IPS-18a (cell line): ENCODE data around the gene DAP3.
"Not testable (repeated sequence)": the region's sequence is repeated elsewhere in the genome, so short reads cannot be mapped to it uniquely, and the experiment has no call there.

Experiments
- H3K27ac ChIP-seq: one replicate; pipeline ENCODE4 v1.5.1; 2013; ENCODE audit warnings: low read length
- H3K27me3 ChIP-seq: one replicate; pipeline ENCODE4 v1.6.1; 2013; ENCODE audit warnings: mild to moderate bottlenecking, low read length; ENCODE audit not compliant: control insufficient read depth, insufficient read depth
- H3K36me3 ChIP-seq: one replicate; pipeline ENCODE4 v1.6.1; 2013; ENCODE audit warnings: low read depth, low read length; ENCODE audit not compliant: control insufficient read depth
- H3K4me1 ChIP-seq: one replicate; pipeline ENCODE4 v1.6.1; 2013; ENCODE audit warnings: low read depth, low read length; ENCODE audit not compliant: control insufficient read depth
- H3K4me3 ChIP-seq: one replicate; pipeline ENCODE4 v1.5.1; 2013; ENCODE audit warnings: low read length
- H3K9ac ChIP-seq: one replicate; pipeline ENCODE4 v1.6.1; 2013; ENCODE audit warnings: mild to moderate bottlenecking, low read length, moderate library complexity
- H3K9me3 ChIP-seq: one replicate; pipeline ENCODE4 v1.6.1; 2013; ENCODE audit warnings: low read depth, low read length; ENCODE audit not compliant: control insufficient read depth

The DAP3 gene

DNA sequence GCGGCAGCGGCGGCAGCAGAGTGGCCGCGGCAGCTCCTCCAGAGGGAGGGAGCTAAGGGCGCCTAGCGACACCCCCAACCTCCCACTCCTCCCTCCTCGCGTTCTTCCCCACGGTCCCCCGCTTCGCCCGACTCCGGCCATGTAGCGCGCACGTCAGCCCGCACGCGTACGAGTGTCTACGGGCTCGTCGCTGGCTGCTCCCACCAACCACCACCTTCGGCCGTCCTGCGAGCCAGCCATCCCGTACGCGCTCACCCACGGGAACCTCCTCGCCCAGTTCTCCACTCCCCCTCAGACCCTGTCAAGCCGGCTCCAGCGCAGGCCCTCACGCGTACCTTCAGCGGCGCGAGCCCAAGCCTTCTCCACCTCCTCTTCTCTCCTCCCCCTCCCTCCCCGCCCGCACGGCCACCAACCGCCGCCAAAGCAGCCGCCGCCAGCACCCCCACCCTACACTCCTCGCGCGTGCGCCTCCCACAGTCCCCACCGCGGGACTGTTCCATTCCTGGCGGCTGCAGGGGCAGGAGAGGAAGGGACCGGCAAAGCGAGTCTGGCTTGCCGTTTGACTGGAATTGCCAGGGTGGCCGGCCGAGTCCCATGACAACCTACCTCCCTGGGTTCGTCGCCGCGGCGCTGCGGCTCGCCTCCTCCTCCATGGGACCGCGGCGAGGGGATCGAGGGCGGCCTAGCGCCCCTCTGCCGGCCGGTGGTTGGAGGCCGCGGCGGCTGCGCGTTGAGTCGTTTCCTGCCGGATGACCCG is 389 bp upstream of the DAP3 start, which contains the start of gene YY1AP1:
Gene YY1AP1 (minus strand): TSS at position 451 of the 757 bp plus-strand sequence. CDS start 8,338 bp downstream, outside the sequence.
- Histone ChIP-seq H3K9ac (peak within 1 kb of the TSS; percentile 86), H3K4me1 (peaks cover 7% of the 10 kb centered on the region), H3K36me3 (peaks cover 23% of the 10 kb centered on the region), H3K9me3 (no peaks in the 10 kb centered on the region), H3K4me3 (peak within 1 kb of the TSS; percentile 91), H3K27ac (peak within 1 kb of the TSS; percentile 87), H3K27me3 (no peaks in the 10 kb centered on the region)

DNA sequence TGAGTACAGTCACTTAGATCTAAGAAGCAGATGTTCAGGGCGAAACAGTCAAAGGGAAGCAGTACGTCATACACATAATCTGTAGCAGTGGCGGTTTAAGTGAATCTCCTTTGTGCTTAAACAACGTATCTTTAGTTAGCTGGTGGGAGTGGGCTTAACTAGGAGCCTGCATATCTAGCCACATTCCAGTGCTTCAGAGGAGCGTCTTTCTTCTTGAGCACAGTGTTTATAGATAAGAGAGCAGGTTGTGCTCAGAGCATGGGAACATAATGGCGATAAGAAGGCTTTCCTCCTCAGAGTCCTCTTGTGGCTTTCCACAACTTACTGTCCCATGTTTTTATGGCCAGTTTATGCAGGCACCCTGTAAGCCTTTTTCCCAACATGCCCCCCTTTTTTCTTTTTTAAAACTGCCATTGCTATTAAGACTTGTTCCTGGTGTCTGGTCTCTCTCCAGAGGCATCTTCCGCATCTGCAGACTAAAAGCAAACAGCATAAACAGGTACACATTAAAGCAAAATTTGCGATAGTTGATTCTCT is 3.2 kb downstream of the DAP3 start:
- Histone ChIP-seq H3K4me1 (peaks cover 7% of the 10 kb centered on the region), H3K9me3 (no peaks in the 10 kb centered on the region)

DNA sequence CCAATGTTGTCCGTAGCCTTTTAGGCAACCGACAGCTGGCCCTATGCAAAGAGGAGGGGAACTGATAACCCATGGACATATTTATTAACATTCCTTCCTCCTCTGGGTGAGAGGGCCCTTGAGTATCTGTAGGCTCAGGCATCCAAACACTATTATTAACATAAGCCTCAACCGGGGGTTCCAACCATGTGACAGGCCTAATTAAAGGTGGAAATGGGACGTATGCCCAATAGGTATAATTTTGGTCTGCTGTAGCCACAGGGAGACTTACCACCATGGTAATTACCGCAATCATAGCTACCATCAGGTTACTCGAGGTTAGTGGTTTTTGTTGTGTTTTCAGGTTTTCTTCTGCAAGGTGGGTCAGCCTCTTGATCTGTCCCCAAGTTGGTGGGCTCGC is 5.3 kb downstream of the DAP3 start:
- no peaks in the 10 kb centered on the region for H3K9me3 ChIP-seq
- H3K27me3 ChIP-seq, result no peaks in the 10 kb centered on the region
- peaks cover 23% of the 10 kb centered on the region for H3K36me3 ChIP-seq
- no peak overlapping the region for H3K27ac ChIP-seq
- H3K4me3 ChIP-seq, result no peak overlapping the region
- H3K4me1 ChIP-seq, result peaks cover 7% of the 10 kb centered on the region
- H3K9ac ChIP-seq, result no peak overlapping the region

More for the DNA sequence above, 3.2 kb downstream of the DAP3 start:
- no peaks in the 10 kb centered on the region for H3K27me3 ChIP-seq
- H3K9ac ChIP-seq, result no peak overlapping the region
- H3K27ac ChIP-seq, result no peak overlapping the region
- no peak overlapping the region for H3K4me3 ChIP-seq
- H3K36me3 ChIP-seq, result peaks cover 23% of the 10 kb centered on the region

DNA sequence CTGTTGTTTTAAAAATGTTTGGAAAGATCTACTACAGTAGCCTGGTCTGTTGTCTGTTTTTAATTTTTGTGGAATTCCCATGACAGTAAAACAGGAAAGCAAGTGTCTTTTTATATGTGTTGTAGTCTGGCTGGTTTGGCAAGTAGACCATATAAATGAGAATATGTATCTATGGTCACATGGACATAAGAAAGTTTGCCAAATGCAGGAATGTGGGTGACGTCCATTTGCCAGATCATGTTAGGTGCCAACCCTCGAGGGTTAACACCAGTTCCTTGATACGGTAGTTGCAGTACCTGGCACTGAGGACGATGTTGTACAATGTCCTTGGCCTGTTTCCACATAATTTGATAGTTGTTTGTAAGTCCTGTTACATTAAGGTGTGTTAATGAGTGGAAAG is 6.2 kb downstream of the DAP3 start:
- H3K9me3 ChIP-seq, result no peaks in the 10 kb centered on the region
- H3K9ac ChIP-seq, result no peak overlapping the region
- H3K27me3 ChIP-seq, result no peaks in the 10 kb centered on the region
- no peak overlapping the region for H3K4me3 ChIP-seq
- H3K27ac ChIP-seq, result no peak overlapping the region
- H3K4me1 ChIP-seq, result peaks cover 3% of the 10 kb centered on the region
- peaks cover 23% of the 10 kb centered on the region for H3K36me3 ChIP-seq

DNA sequence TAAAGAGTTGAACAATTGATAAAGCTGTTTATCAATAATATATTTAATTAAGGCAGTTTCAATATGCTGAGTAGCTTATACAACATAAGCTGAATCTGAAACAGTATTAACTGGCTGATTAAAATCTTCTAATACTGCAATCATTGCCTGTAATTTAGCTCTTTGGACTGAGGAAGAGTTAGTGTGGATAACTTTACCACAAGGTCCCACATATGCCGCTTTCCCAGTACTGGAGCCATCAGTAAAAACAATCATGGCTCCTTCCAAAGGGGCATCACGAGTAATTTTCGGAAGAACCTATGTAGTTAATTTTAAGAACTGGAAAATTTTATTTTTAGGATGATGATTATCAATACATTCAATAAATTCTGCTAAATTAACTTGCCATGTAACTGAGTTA is 6.7 kb downstream of the DAP3 start:
- Histone ChIP-seq H3K9me3 (no peaks in the 10 kb centered on the region), H3K4me1 (no peaks in the 10 kb centered on the region), H3K36me3 (peaks cover 23% of the 10 kb centered on the region), H3K27me3 (no peaks in the 10 kb centered on the region), H3K27ac (no peak overlapping the region), H3K9ac (no peak overlapping the region), H3K4me3 (no peak overlapping the region)

DNA sequence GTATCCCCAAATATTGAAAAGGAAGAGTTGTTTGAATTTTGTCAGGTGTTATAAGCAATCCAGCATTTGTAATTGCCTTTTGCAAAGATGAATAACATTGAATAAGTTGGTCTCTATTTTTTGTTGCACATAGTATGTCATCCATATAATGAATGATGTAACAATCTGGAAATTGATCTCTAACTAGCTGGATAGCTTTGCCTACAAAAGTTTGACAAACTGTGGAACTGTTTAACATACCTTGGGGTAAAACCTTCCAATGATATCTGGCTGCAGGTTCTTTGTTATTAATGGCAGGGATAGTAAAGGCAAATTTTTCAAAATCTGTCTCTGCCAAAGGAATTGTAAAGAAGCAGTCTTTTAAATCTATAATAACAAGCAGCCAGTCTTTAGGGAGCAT is 7.6 kb downstream of the DAP3 start:
- H3K9ac ChIP-seq, result no peak overlapping the region
- H3K27me3 ChIP-seq, result no peaks in the 10 kb centered on the region
- peaks cover 18% of the 10 kb centered on the region for H3K36me3 ChIP-seq
- H3K4me3 ChIP-seq, result no peak overlapping the region
- H3K27ac ChIP-seq, result no peak overlapping the region
- no peaks in the 10 kb centered on the region for H3K4me1 ChIP-seq
- H3K9me3 ChIP-seq, result no peaks in the 10 kb centered on the region

DNA sequence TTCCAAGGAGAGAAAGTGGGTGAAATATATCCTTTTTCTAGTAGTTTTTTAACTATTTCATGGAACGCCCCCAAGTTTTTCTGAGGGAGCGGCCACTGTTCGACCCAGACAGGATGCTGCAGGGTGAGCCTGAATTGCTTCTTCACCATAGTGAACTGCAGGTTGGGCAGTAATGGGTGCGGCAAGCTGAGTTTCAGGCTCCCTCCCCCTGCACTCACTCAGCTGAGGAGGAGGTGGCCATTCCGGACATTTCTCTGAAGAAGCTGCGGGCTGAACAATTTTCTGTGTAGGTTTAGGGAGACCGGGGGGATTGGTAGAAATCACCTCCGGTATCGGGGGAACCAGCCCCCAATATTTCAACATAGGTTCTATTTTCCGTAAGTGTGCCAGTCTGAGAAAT is 8.2 kb downstream of the DAP3 start:
- Histone ChIP-seq H3K27me3 (no peaks in the 10 kb centered on the region), H3K9ac (no peak overlapping the region), H3K27ac (no peak overlapping the region), H3K4me1 (no peaks in the 10 kb centered on the region), H3K4me3 (no peak overlapping the region), H3K36me3 (peaks cover 12% of the 10 kb centered on the region), H3K9me3 (no peaks in the 10 kb centered on the region)

DNA sequence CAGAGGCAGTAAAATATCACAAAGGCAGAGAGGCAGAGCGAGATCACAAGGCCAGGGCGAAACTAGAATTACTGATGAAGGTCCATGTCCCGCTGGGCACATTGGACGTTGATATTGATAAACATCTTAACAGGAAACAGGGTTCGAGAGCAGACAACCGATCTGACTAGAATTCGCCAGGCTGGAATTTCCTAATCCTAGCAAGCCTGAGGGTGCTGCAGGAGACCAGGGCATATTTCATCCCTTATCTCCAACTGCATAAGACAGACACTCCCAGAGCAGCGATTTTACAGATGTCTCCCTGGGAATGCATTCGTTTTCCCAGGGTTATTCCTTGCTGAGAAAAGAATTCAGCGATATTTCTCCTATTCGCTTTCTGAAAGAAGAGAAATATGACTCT is 8.7 kb downstream of the DAP3 start:
- H3K9me3 ChIP-seq, H3K9ac ChIP-seq, H3K4me1 ChIP-seq, H3K4me3 ChIP-seq, H3K27ac ChIP-seq, H3K27me3 ChIP-seq, H3K36me3 ChIP-seq: not testable (repeated sequence)

DNA sequence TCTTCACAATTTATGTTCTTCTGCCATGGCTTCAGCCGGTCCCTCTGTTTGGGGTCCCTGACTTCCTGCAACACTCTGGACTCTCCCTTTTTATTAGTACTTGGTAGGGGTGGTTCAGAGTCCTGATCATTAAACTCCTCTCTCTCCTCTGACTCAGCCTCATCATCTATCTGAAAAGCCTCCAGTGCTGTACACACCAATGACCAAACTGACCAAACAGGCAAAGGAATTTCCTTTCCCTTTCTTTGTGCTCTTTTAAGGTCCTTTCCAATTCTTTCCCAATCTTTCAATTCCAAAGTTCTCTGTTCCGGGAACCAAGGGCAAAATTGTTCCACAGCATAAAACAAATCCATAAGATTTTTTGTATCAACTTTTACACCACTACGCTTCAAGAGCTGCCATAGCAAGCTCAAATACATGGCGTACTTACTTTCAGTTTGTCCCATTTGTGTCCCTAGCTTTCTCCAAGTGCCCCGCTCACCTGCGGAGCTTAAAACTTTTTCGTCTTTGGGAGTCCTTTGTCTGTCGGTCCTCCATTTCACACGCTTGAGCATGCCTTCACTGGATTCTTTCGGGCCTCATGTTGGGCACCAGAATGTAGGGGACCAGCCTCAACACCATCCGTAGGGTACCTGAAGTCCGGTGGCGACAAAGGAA is 9.6 kb downstream of the DAP3 start:
- H3K36me3 ChIP-seq, result no peaks in the 10 kb centered on the region
- H3K4me1 ChIP-seq, result no peaks in the 10 kb centered on the region
- H3K4me3 ChIP-seq, result no peak overlapping the region
- H3K9ac ChIP-seq, result peak overlapping the region; percentile 13
- no peak overlapping the region for H3K27ac ChIP-seq
- H3K27me3 ChIP-seq, result no peaks in the 10 kb centered on the region
- no peaks in the 10 kb centered on the region for H3K9me3 ChIP-seq

DNA sequence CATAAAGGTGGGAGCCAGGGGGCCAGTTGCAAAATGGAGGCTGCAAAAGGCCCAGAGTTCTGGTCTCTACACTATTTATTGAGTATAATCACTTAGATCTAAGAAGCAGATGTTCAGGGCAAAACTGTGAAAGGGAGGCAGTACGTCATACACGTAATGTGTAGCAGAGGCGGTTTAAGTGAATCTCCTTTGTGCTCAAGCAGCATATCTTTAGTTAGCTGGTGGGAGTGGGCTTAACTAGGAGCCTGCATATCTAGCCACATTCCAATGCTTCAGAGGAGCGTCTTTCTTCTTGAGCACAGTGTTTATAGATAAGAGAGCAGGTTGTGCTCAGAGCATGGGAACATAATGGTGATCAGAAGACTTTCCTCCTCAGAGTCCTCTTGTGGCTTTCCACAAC is 10.2 kb downstream of the DAP3 start:
- H3K4me3 ChIP-seq, H3K27me3 ChIP-seq, H3K9me3 ChIP-seq, H3K27ac ChIP-seq, H3K4me1 ChIP-seq, H3K36me3 ChIP-seq: not testable (repeated sequence)
- H3K9ac ChIP-seq, result peak overlapping the region; percentile 13

DNA sequence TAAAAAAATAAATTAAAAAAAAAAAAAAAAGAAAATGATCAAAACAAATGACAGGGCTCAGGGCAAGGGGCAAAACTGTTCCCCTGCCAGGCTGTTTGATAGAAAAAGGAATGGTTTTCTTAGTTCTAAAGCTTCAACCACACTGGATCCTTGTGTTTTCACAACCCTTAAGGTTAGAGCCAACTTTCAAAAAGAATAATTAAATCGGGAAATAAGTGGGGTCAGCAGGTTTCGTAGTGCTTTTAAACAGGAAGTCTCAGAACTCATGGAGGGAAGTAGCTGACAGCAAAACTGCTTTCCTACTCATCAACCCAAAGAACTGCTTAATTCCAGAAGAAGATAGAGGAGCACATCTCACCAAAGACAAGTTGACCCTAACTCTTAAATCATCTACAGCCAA is 12.8 kb downstream of the DAP3 start:
- not testable (repeated sequence) for H3K9me3 ChIP-seq, H3K36me3 ChIP-seq, H3K4me1 ChIP-seq, H3K4me3 ChIP-seq, H3K9ac ChIP-seq, H3K27ac ChIP-seq, H3K27me3 ChIP-seq

DNA sequence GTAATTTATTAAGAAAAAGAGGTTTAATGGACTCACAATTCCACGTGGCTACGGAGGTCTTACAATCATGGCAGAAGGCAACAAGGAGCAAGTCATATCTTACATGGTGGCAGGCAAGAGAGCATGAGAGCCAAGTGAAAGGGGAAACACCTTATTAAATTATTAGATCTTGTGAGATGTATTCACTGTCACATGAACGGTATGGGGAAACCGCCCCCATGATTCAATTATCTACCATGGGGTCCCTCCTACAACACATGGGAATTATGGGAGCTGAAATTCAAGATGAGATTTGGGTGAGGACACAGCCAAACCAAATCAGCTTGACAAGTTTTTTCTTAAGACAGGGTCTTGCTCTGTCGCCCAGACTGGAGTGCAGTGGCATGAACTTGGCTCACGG is 14.3 kb downstream of the DAP3 start:
- H3K27ac ChIP-seq, result no peak overlapping the region
- H3K36me3 ChIP-seq, result no peaks in the 10 kb centered on the region
- H3K27me3 ChIP-seq, result no peaks in the 10 kb centered on the region
- H3K4me3 ChIP-seq, result no peak overlapping the region
- no peaks in the 10 kb centered on the region for H3K4me1 ChIP-seq
- H3K9me3 ChIP-seq, result no peaks in the 10 kb centered on the region
- H3K9ac ChIP-seq, result no peak overlapping the region
